Inflammatory macrophage treated with lipopolysaccharide for 4 hours (primary cell): ENCODE data around the gene RAX.

Experiments
- DNase-seq: peaks from one replicate; pipeline ENCODE4 v3.0.0-alpha.2; 2020

The RAX gene

DNA sequence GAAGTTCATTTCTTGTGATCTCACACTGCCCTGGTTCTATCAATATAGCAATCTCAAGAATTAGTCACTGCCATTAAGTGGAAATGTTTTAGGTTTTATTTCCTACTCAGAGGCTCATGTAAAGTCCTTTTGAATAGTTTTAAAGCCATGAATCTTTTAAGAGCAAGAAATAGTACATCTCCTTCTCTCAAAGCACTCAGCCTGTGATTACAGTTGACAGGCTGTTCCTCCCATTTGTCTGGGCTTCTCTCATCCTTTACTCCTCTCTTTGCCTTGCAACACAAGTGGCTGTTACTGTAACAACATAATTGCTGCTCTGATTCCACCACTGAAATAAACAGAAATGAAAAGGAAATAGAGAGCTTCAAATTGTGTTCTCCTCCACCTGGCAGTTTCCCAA lies 34.9 kb downstream of the RAX start:
- DNase-seq: no peak

DNA sequence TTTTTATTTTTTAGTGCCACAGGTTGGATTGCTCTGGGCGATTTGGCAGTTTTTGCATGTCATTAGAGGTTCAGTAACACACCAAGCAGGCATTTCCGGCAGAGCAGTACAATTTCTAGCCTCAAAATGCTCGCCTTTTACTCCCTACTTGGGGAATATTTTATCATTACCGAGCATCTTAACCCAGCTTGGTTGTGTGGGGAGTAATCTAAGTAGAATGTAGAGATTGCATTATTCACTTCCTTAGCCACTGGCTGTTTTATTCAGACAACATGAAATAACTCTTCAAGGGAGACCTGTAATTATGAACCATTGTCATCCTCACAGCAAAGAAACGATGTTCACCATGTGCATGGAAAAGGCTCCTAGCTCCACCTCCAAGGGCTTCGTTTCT lies 40.2 kb downstream of the RAX start:
- DNase-seq: no peak

GRCh38 chr18:59232309-59233016 lies 40.8 kb downstream of the RAX start:
- DNase-seq: no peak

- DNase-seq: no peak
These were observed 41.4 kb downstream of the RAX start for GRCh38 chr18:59231877-59232276.

DNA sequence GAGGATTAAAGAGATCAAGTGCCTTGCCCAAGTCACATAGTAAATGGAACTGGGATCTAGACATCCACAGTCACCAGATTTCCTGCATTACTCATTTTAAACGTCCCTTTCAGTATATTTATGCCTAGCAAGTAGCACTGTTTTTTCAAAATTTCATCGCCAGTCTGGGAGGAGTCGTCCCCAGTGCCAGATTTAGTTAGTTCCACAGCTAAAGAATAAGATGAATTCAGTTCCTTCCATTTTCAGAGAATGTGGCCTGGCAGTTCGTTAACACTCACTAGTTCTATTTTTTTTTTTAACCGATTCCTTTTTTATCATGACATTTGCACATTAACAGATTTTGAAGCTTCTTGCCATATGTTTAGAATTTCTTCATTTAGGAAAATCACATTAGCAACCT lies 42.1 kb downstream of the RAX start:
- no peak for DNase-seq

- DNase-seq: no peak
These were observed 43.4 kb downstream of the RAX start for GRCh38 chr18:59229701-59230443.

GRCh38 chr18:59229191-59229590 lies 44.1 kb downstream of the RAX start:
- DNase-seq: no peak

- DNase-seq: no peak
These were observed 44.9 kb downstream of the RAX start for GRCh38 chr18:59228351-59228750.

GRCh38 chr18:59222341-59222740 lies 50.9 kb downstream of the RAX start:
- DNase-seq: no peak

GRCh38 chr18:59220784-59221765 lies 52.2 kb downstream of the RAX start:
- DNase-seq: no peak

DNA sequence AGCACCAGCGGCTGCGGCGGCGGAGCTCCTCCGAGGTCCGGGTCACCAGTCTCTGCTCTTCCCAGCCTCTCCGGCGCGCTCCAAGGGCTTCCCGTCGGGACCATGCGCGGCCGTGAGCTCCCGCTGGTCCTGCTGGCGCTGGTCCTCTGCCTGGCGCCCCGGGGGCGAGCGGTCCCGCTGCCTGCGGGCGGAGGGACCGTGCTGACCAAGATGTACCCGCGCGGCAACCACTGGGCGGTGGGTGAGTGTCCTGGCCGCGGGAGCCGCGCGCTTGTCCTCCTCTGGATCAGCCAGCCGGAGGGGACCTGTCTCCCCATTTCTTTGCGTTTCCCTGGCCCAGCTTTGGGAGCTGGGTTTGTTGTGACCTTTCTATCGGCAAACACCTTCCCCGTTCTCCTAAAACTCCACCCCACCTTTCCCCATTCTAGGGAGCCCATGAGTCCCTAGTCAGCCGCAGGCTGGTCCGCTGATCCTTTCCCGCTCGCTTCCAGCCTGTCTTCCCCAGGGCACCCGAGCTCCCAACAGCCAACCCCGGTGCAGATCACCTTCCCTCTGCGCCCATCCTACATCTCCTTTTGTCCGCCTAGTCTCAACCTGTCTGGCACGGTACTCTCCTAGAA lies 53.0 kb downstream of the RAX start:
- DNase-seq: no peak

GRCh38 chr18:59219672-59220163 lies 53.5 kb downstream of the RAX start, which contains the start of gene GRP:
TSS of gene GRP (plus strand) at chr18:59220158. CDS start at chr18:59220266, 108 bp downstream.
- no peak for DNase-seq

DNA sequence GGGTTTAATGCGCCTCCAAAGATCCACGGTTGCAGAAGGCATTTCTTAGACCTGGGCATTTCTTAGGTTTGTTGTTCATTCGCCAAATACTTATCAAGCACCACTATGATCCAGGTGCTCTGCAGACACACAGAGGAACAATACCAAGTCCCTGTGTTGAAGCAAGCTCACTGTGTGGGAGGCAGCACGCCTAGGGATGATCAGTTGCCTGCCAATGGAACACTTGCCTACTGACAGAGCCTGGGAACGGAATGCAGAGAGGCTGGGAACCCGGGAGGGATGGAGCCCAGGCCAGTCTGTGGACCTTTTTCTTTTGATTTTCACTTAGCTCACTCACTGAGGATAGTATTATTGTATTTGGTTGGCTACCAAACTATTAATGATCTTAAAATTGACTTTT lies 55.2 kb downstream of the RAX start:
- DNase-seq: no peak
